Measurements from ENCODE around the gene MAP6. TPM values are rescaled to one million over a fixed set of nuclear protein-coding genes. Genes with fewer than 3 reads are reported as not detected.

The MAP6 gene
- total RNA-seq, 1 donor from 2014 or later, result 1.8 TPM

DNA sequence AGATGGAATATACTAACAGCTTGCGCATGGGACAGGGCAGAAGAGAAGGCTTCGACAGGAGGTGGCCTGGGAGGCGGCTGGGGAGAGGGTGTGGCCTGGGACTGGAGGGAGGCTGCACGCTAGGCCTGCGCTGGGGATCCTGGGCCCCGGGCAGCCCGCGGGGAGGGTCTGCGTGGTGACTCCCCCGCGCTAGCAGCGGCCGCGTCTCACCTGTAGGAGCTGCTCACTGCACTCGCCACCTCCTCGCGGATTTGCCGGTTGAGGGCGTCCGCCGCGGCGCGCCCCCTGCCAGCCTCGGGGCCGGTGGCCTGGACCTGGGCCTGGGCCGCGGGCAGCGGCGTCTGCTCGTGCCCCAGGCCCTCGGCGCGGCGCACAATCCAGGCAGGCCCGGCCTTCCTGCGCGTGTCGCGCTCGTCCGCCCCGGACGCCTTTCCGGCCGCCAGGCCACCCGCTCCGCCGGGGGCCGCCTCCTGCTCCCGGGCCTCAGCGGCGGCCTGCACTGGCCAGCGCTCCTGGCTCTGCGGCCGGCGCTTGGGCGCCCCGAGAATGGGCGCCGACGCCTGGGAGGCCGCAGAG, 1.5 kb downstream of the MAP6 start:
- TF ChIP-seq, protein P1, sequence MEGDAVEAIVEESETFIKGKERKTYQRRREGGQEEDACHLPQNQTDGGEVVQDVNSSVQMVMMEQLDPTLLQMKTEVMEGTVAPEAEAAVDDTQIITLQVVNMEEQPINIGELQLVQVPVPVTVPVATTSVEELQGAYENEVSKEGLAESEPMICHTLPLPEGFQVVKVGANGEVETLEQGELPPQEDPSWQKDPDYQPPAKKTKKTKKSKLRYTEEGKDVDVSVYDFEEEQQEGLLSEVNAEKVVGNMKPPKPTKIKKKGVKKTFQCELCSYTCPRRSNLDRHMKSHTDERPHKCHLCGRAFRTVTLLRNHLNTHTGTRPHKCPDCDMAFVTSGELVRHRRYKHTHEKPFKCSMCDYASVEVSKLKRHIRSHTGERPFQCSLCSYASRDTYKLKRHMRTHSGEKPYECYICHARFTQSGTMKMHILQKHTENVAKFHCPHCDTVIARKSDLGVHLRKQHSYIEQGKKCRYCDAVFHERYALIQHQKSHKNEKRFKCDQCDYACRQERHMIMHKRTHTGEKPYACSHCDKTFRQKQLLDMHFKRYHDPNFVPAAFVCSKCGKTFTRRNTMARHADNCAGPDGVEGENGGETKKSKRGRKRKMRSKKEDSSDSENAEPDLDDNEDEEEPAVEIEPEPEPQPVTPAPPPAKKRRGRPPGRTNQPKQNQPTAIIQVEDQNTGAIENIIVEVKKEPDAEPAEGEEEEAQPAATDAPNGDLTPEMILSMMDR (conservative IDR thresholded peaks at IDR 0.05; ENCODE audit: low read depth, low read length), result no peak
- peak overlapping the region; percentile 45 for H3K4me3 ChIP-seq (ENCODE audit: low read depth, low read length)
- no peak for DNase-seq (ENCODE audit: low read depth)

DNA sequence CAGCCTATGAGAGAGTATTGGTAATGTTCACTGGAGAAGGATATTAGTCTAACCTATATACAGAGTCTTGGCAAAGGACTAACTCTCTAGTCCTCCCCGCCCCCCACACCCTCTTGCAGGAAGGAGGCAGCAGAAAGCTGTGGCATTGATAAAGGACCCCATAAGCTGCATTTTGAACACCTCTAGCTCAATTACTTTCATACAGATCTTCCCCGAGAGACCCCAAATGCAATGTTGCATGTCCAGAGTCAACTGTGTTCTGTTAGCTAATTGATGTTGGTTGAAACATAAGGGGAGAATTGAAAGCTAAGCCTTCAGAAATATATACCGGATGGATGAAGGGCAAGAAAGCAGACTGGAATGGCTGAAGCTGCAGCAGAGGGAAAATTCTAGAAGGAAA, 2.8 kb downstream of the MAP6 start:
- TF ChIP-seq, protein P1 (conservative IDR thresholded peaks at IDR 0.05; ENCODE audit: low read depth, low read length), result no peak
- H3K4me3 ChIP-seq (ENCODE audit: low read depth, low read length), result no peak overlapping the region
- no peak for DNase-seq (ENCODE audit: low read depth)

DNA sequence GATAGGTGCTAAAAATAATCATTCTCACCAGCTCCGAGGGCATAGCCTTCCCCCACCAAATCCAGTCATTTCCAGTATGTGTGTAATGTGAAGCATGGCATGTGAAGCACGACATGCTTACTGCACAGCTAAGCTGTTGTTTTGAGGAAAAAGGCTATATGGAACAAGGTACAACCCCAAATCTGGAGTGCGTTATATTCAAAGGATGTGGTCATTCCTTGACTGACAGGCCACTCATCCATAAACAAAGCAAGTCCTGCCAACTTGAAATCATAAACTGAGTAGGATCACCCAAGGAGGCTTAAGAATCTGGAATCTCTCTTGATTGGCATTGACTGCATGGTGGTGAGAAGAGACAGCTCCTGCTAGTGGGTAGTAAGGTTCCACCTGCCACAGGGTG, 3.7 kb downstream of the MAP6 start:
- TF ChIP-seq, protein P1 (conservative IDR thresholded peaks at IDR 0.05; ENCODE audit: low read depth, low read length), result no peak
- DNase-seq (ENCODE audit: low read depth), result no peak

DNA sequence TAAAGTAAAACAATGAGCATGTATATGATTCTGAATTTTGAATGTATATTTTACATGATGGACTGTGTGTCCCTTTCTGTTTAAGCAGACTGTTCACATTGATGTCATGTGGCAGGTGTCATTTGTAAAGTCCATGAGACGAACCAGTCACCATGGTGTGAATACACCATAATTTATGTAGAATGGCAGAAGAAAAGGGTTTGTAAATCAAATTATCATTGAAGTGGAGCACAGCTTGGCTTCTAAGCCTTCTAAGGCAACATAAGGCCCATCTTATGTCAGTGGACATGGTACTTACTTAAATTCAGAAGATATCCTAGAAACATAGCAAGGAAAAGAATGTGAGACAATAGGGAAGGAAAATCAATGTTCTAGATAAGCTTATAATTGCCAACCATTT, 4.4 kb downstream of the MAP6 start:
- DNase-seq (ENCODE audit: low read depth), result no peak
- no peak overlapping the region for H3K4me3 ChIP-seq (ENCODE audit: low read depth, low read length)
- TF ChIP-seq, protein P1 (conservative IDR thresholded peaks at IDR 0.05; ENCODE audit: low read depth, low read length), result no peak

More for the DNA sequence above, 3.7 kb downstream of the MAP6 start:
- H3K4me3 ChIP-seq (ENCODE audit: low read depth, low read length), result no peak overlapping the region

DNA sequence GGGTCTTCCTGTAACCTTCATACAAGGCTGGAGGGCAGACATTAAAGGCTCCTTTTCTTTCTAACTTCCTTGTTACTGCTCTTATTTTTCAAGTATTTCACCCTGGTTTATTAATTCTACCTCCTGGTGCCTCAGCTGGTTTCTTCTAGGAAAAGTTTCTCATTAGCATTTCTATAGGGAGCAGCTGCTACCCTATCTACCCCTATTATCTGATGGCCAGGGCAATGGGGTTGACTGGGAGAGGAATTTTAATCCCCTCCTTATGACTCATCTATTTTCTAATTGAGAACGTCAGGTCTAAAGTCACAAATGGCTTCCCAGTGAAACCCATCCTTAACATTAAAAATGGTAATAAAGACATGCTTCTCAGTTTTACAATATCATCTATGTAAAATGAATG, 5.0 kb downstream of the MAP6 start:
- DNase-seq (ENCODE audit: low read depth), result no peak
- TF ChIP-seq, protein P1 (conservative IDR thresholded peaks at IDR 0.05; ENCODE audit: low read depth, low read length), result no peak
- no peak overlapping the region for H3K4me3 ChIP-seq (ENCODE audit: low read depth, low read length)

DNA sequence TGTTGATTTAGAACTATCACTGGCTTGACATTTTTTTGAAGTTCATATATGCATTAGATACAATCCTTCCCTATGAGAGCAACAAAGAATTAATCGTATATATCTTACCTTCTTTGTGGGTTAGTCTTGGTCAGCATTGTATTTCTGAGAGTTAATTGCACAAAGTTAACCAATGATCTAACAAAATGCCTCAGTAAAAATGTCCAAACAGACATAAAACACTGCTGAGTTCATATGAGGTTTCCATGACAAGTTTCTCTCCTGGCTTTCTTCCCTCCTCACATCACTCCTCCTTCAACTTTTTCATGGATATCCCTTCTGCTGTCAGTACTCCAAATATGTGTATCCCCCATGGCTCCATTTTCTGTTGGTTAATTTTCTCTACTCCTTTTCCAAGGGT, 9.0 kb downstream of the MAP6 start:
- TF ChIP-seq, protein P1 (conservative IDR thresholded peaks at IDR 0.05; ENCODE audit: low read depth, low read length), result no peak
- DNase-seq (ENCODE audit: low read depth), result no peak
- H3K4me3 ChIP-seq (ENCODE audit: low read depth, low read length), result no peak overlapping the region

DNA sequence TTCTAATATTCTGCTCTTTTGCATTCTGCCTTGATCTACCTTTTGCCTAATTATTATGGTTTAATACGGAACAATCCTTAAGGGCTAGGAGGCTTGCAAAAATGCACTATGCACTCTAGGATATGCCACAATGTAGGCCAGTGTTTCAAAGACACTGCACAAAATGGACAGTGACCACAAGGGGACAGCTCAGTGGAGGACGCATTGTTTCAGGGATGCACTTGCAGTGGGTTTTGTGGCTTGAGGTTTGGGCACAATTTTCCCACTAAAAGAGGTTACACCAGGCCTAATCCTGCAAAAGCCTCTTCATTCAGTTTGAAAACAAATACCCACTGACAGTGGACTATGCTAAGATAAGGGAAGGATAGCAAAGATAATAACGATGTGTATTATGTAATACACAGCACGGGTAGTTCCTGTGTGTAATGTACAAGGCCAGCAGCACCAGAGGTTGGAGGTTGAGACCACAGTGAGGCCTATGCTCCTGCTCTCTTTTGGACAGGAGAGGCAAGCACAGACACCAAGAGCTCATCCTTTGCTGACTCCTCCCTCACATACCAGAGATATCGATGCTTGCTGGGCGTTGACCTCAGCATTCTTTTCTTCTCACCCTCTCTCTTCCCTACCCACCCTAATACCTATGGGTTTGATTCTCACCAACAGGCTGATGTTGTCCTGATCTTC, 12.7 kb downstream of the MAP6 start:
- H3K4me3 ChIP-seq (ENCODE audit: low read depth, low read length), result no peak overlapping the region
- TF ChIP-seq, protein P1 (conservative IDR thresholded peaks at IDR 0.05; ENCODE audit: low read depth, low read length), result no peak
- DNase-seq (ENCODE audit: low read depth), result no peak
